NB4 (cell line): ENCODE data around the gene NPTXR.

ENCODE experiments used
- CTCF ChIP-seq: IDR thresholded peaks from one replicate; pipeline ENCODE4 v1.5.1; 2012; ENCODE audit warnings: low read depth, low read length
- MYC ChIP-seq: IDR thresholded peaks from 2 replicates; pipeline ENCODE4 v1.6.1; 2011; ENCODE audit warnings: low read depth, low read length
- POLR2A ChIP-seq: IDR thresholded peaks from 2 replicates; pipeline ENCODE4 v1.6.1; 2011; ENCODE audit warnings: mild to moderate bottlenecking; ENCODE audit not compliant: insufficient read length; ENCODE audit errors: extremely low read depth

GRCh38 chr22:38844315-38845003 is 631 bp upstream of the NPTXR start:
- no peak for TF ChIP-seq CTCF
- TF ChIP-seq POLR2A: no peak
- no peak for TF ChIP-seq MYC
